ENCODE measurements around the gene PDK1.

The PDK1 gene

GRCh38 chr2:172629586-172629985 is 73.7 kb downstream of the PDK1 start:
- no peak for DNase-seq (ENCODE audit: low spot score)
- no peak for TF ChIP-seq CTCF (IDR thresholded peaks at IDR 0.05; ENCODE audit: extremely low read depth, missing control alignments)

GRCh38 chr2:172630181-172630580 is 74.3 kb downstream of the PDK1 start:
- no peak for DNase-seq (ENCODE audit: low spot score)
- no peak for TF ChIP-seq CTCF (IDR thresholded peaks at IDR 0.05; ENCODE audit: extremely low read depth, missing control alignments)

- DNase-seq (ENCODE audit: low spot score), result no peak
- TF ChIP-seq CTCF (IDR thresholded peaks at IDR 0.05; ENCODE audit: extremely low read depth, missing control alignments), result no peak
These were observed 78.6 kb downstream of the PDK1 start for GRCh38 chr2:172634477-172634876.

- TF ChIP-seq CTCF (IDR thresholded peaks at IDR 0.05; ENCODE audit: extremely low read depth, missing control alignments), result no peak
- DNase-seq (ENCODE audit: low spot score), result no peak
These were observed 79.7 kb downstream of the PDK1 start for GRCh38 chr2:172635548-172635947.

- no peak for TF ChIP-seq CTCF (IDR thresholded peaks at IDR 0.05; ENCODE audit: extremely low read depth, missing control alignments)
- no peak for DNase-seq (ENCODE audit: low spot score)
These were observed 83.4 kb downstream of the PDK1 start for GRCh38 chr2:172639256-172639655.

- DNase-seq (ENCODE audit: low spot score), result no peak
These were observed 83.9 kb downstream of the PDK1 start for GRCh38 chr2:172639823-172640222.

GRCh38 chr2:172640389-172640788 is 84.5 kb downstream of the PDK1 start:
- TF ChIP-seq CTCF (IDR thresholded peaks at IDR 0.05; ENCODE audit: extremely low read depth, missing control alignments), result no peak
- no peak for DNase-seq (ENCODE audit: low spot score)

More at GRCh38 chr2:172639823-172640222, 83.9 kb downstream of the PDK1 start:
- TF ChIP-seq CTCF (IDR thresholded peaks at IDR 0.05; ENCODE audit: extremely low read depth, missing control alignments), result no peak
